ENCODE measurements around the gene TMEM176A. TPM values are rescaled to one million over a fixed set of nuclear protein-coding genes. Genes with fewer than 3 reads are reported as not detected.

TMEM176A gene
- total RNA-seq, 1 donor = not detected

- H3K4me3 ChIP-seq (ENCODE audit: low read depth, low read length) = no peak overlapping the region
- TF ChIP-seq CTCF (IDR thresholded peaks at IDR 0.05; ENCODE audit: insufficient read depth, low read depth, low read length) = no peak
- no peak for DNase-seq (ENCODE audit: low read depth)
Observed at GRCh38 chr7:150793569-150794238, 6.9 kb upstream of the TMEM176A start.

- no peak for DNase-seq (ENCODE audit: low read depth)
- no peak overlapping the region for H3K4me3 ChIP-seq (ENCODE audit: low read depth, low read length)
- no peak for TF ChIP-seq CTCF (IDR thresholded peaks at IDR 0.05; ENCODE audit: insufficient read depth, low read depth, low read length)
Observed at GRCh38 chr7:150797661-150798060, 2.9 kb upstream of the TMEM176A start.

GRCh38 chr7:150799156-150799555 is 1.4 kb upstream of the TMEM176A start:
- TF ChIP-seq CTCF (IDR thresholded peaks at IDR 0.05; ENCODE audit: insufficient read depth, low read depth, low read length) = no peak
- no peak for DNase-seq (ENCODE audit: low read depth)
- no peak overlapping the region for H3K4me3 ChIP-seq (ENCODE audit: low read depth, low read length)

- DNase-seq (ENCODE audit: low read depth) = no peak
- no peak for TF ChIP-seq CTCF (IDR thresholded peaks at IDR 0.05; ENCODE audit: insufficient read depth, low read depth, low read length)
- H3K4me3 ChIP-seq (ENCODE audit: low read depth, low read length) = no peak within 1 kb of the TSS
Observed at GRCh38 chr7:150799741-150800580, 608 bp upstream of the TMEM176A start, which contains the start of gene TMEM176B. TSS of gene TMEM176B (minus strand) at chr7:150800364. CDS start at chr7:150796569, 3,795 bp downstream.

GRCh38 chr7:150801242-150801945 is 825 bp downstream of the TMEM176A start:
- no peak for DNase-seq (ENCODE audit: low read depth)
- TF ChIP-seq CTCF (IDR thresholded peaks at IDR 0.05; ENCODE audit: insufficient read depth, low read depth, low read length) = no peak
- H3K4me3 ChIP-seq (ENCODE audit: low read depth, low read length) = no peak overlapping the region

- DNase-seq (ENCODE audit: low read depth) = no peak
- H3K4me3 ChIP-seq (ENCODE audit: low read depth, low read length) = no peak overlapping the region
- TF ChIP-seq CTCF (IDR thresholded peaks at IDR 0.05; ENCODE audit: insufficient read depth, low read depth, low read length) = no peak
Observed at GRCh38 chr7:150801946-150802771, 1.6 kb downstream of the TMEM176A start.
